ENCODE data around the gene EYA2. TPM values are rescaled to one million over a fixed set of nuclear protein-coding genes. Genes with fewer than 3 reads are reported as not detected.

Gene EYA2
- total RNA-seq, 1 donor, result 1.6 TPM

- H3K4me3 ChIP-seq (ENCODE audit: low read depth, low read length), result no peak overlapping the region
- no peak for DNase-seq (ENCODE audit: low read depth)
- no peak for TF ChIP-seq CTCF (IDR thresholded peaks at IDR 0.05; ENCODE audit: insufficient read depth, low read length)
Observed at GRCh38 chr20:47073766-47074475, 179.3 kb downstream of the EYA2 start.

- no peak for DNase-seq (ENCODE audit: low read depth)
- TF ChIP-seq CTCF (IDR thresholded peaks at IDR 0.05; ENCODE audit: insufficient read depth, low read length), result no peak
- H3K4me3 ChIP-seq (ENCODE audit: low read depth, low read length), result no peak overlapping the region
Observed at GRCh38 chr20:47075263-47075662, 180.6 kb downstream of the EYA2 start.

GRCh38 chr20:47079047-47079446 lies 184.4 kb downstream of the EYA2 start:
- H3K4me3 ChIP-seq (ENCODE audit: low read depth, low read length), result no peak overlapping the region
- no peak for TF ChIP-seq CTCF (IDR thresholded peaks at IDR 0.05; ENCODE audit: insufficient read depth, low read length)
- DNase-seq (ENCODE audit: low read depth), result no peak

GRCh38 chr20:47080365-47080764 lies 185.7 kb downstream of the EYA2 start:
- DNase-seq (ENCODE audit: low read depth), result no peak
- no peak overlapping the region for H3K4me3 ChIP-seq (ENCODE audit: low read depth, low read length)
- no peak for TF ChIP-seq CTCF (IDR thresholded peaks at IDR 0.05; ENCODE audit: insufficient read depth, low read length)

GRCh38 chr20:47086316-47086715 lies 191.7 kb downstream of the EYA2 start:
- no peak for DNase-seq (ENCODE audit: low read depth)

GRCh38 chr20:47088335-47088734 lies 193.7 kb downstream of the EYA2 start:
- no peak overlapping the region for H3K4me3 ChIP-seq (ENCODE audit: low read depth, low read length)
- TF ChIP-seq CTCF (IDR thresholded peaks at IDR 0.05; ENCODE audit: insufficient read depth, low read length), result no peak
- no peak for DNase-seq (ENCODE audit: low read depth)

More at GRCh38 chr20:47086316-47086715, 191.7 kb downstream of the EYA2 start:
- no peak for TF ChIP-seq CTCF (IDR thresholded peaks at IDR 0.05; ENCODE audit: insufficient read depth, low read length)
- H3K4me3 ChIP-seq (ENCODE audit: low read depth, low read length), result no peak overlapping the region

GRCh38 chr20:47089151-47089550 lies 194.5 kb downstream of the EYA2 start:
- DNase-seq (ENCODE audit: low read depth), result no peak
- no peak overlapping the region for H3K4me3 ChIP-seq (ENCODE audit: low read depth, low read length)
- no peak for TF ChIP-seq CTCF (IDR thresholded peaks at IDR 0.05; ENCODE audit: insufficient read depth, low read length)

Data from fibroblast of the aortic adventitia (primary cell).